Measurements from ENCODE around the gene PDE8A. TPM values are rescaled to one million over a fixed set of nuclear protein-coding genes. Genes with fewer than 3 reads are reported as not detected.
A peak's percentile ranks its signal among the peaks of the same experiment; 100 is the strongest.

The PDE8A gene
- total and polyA plus RNA-seq, 2 donors (not counting 3 experiments of a cell fraction or from before 2014, with no cell fraction given), result 21.3 to 45.7 TPM

DNA sequence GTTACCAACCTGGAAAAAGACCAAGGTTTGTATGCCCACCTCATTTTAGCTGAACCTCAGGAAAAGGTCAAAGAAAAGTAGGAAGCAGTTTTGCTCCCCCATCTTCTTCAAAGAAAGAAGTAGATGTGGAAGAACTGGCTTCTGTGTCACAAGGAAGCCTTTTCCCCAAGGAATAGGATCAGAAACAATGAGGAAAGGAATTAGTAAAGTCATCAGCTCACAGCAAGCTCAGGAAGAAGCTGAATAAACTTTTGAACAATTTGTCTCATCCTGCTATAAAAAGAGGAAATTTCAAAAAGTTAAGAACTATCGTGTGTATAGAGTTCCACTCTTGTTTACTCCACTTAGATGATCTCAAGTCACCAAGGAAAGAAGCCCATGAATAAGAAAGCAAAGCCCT, 174.2 kb downstream of the PDE8A start:
- Histone ChIP-seq H2AFZ (ENCODE audit: low read depth, low read length) (peak overlapping the region; percentile 24), H3K9me3 (replicated peaks; ENCODE audit: control insufficient read depth, insufficient read depth, low read length) (no peaks in the 10 kb centered on the region), H3K27ac (ENCODE audit: insufficient read depth, low read depth, low read length) (no peak overlapping the region), H3K79me2 (ENCODE audit: control insufficient read depth, insufficient read depth, low read length) (no peaks in the 10 kb centered on the region), H3K36me3 (ENCODE audit: control insufficient read depth in 2 of 2, extremely low read depth in 1 of 2, insufficient read depth in 2 of 2, low read length in 2 of 2) (no peaks in the 10 kb centered on the region), H3K9me1 (replicated peaks; ENCODE audit: control insufficient read depth, extremely low read depth, insufficient read depth, low read length) (no peaks in the 10 kb centered on the region), H3K4me1 (ENCODE audit: control insufficient read depth, extremely low read depth, insufficient read depth, low read length) (no peaks in the 10 kb centered on the region), H3K4me3 (replicated peaks in 1 of 3; ENCODE audit: insufficient read depth in 1 of 3, low read depth in 1 of 3, low read length in 3 of 3) (no peak overlapping the region), H3K4me2 (ENCODE audit: insufficient read depth, low read length) (peak overlapping the region; percentile 2), H4K20me1 (replicated peaks; ENCODE audit: control insufficient read depth, extremely low read depth, insufficient read depth, low read length) (no peaks in the 10 kb centered on the region), H3K9ac (replicated peaks; ENCODE audit: extremely low read depth, insufficient read depth, low read length) (no peak overlapping the region), H3K27me3 (ENCODE audit: control insufficient read depth in 2 of 2, insufficient read depth in 2 of 2, low read length in 2 of 2) (peaks cover 0 to 1% of the 10 kb centered on the region in 2 experiments)
- ChIA-PET CTCF (interaction anchor here (1.0 to 1.1 kb wide), 3 partner anchors 12 to 201 kb away, joined by 3 to 9 read pairs (median 4); no protein-coding TSS in a partner anchor), POLR2A (no interaction called here)
- intact Hi-C loops (cut with micrococcal nuclease), result no loop called here
- DNase-seq (ENCODE audit: low read depth, low spot score) (peak; percentile 70), FAIRE-seq (no peak)
- dilution Hi-C loops (cut with MboI; ENCODE audit: extremely low pct_ligation_motif_present, low sequenced_read_pairs), result no loop called here
- TF ChIP-seq MYC (IDR thresholded peaks at IDR 0.05; ENCODE audit: low read depth, low read length), result no peak
- TF ChIP-seq, protein P1, sequence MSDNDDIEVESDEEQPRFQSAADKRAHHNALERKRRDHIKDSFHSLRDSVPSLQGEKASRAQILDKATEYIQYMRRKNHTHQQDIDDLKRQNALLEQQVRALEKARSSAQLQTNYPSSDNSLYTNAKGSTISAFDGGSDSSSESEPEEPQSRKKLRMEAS (IDR thresholded peaks at IDR 0.05; ENCODE audit: insufficient read depth, insufficient read length), result no peak
- TF ChIP-seq POLR2A (IDR thresholded peaks at IDR 0.05; ENCODE audit: low read depth, low read length), result no peak
- no peak for TF ChIP-seq JUN (IDR thresholded peaks at IDR 0.05; ENCODE audit: borderline replicate concordance, insufficient read depth, insufficient read length, low read depth)
- TF ChIP-seq EZH2 (IDR thresholded peaks at IDR 0.05; ENCODE audit: borderline replicate concordance, low read depth, low read length, severe bottlenecking), result no peak
- TF ChIP-seq, protein P2, sequence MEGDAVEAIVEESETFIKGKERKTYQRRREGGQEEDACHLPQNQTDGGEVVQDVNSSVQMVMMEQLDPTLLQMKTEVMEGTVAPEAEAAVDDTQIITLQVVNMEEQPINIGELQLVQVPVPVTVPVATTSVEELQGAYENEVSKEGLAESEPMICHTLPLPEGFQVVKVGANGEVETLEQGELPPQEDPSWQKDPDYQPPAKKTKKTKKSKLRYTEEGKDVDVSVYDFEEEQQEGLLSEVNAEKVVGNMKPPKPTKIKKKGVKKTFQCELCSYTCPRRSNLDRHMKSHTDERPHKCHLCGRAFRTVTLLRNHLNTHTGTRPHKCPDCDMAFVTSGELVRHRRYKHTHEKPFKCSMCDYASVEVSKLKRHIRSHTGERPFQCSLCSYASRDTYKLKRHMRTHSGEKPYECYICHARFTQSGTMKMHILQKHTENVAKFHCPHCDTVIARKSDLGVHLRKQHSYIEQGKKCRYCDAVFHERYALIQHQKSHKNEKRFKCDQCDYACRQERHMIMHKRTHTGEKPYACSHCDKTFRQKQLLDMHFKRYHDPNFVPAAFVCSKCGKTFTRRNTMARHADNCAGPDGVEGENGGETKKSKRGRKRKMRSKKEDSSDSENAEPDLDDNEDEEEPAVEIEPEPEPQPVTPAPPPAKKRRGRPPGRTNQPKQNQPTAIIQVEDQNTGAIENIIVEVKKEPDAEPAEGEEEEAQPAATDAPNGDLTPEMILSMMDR (IDR thresholded peaks at IDR 0.05; ENCODE audit: extremely low read depth in 1 of 2, insufficient read depth in 1 of 2, low read depth in 1 of 2, low read length in 2 of 2), result no peak
- TF ChIP-seq POLR2AphosphoS5 (IDR thresholded peaks at IDR 0.05; ENCODE audit: insufficient read depth, low read depth, low read length), result no peak
- TF ChIP-seq FOS (IDR thresholded peaks at IDR 0.05; ENCODE audit: borderline replicate concordance, insufficient read depth, low read length), result no peak
- TF ChIP-seq GATA2 (IDR thresholded peaks at IDR 0.05; ENCODE audit: insufficient read depth, insufficient read length, low read depth, low read length), result no peak
- no TSS peak for BruUV-seq (replicated peaks)
